ENCODE results near the gene THRA. TPM values are rescaled to one million over a fixed set of nuclear protein-coding genes. Genes with fewer than 3 reads are reported as not detected.
A peak's percentile ranks its signal among the peaks of the same experiment; 100 is the strongest.

The THRA gene
- total and polyA plus RNA-seq, 2 of the 8 experiments (the other 6 are each of a cell fraction or from before 2014, with no cell fraction given): 6.4 to 10.2 TPM

GRCh38 chr17:40087903-40088718 lies 25.3 kb downstream of the THRA start:
- no peak overlapping the region for H2BK120ac ChIP-seq (replicated peaks; ENCODE audit: low read depth, low read length)
- H2AK5ac ChIP-seq (ENCODE audit: low read depth, low read length): no peak overlapping the region
- ChIA-PET POLR2A (ENCODE audit: partially characterized antibody) (interaction anchor here (0.6 to 20.8 kb wide), 8 partner anchors 12 to 1600 kb away, joined by 3 to 399 read pairs (median 4); partner anchors contain the start of genes EIF1, MSL1 and NR1D1), CTCF (ENCODE audit: partially characterized antibody) (interaction anchor here (1.1 to 8.5 kb wide), 10 partner anchors 9 to 66 kb away, joined by 3 to 85 read pairs (median 4); no protein-coding TSS in a partner anchor)
- WGBS, 2 experiments (ENCODE audit: extremely low coverage in 1 of 2, insufficient coverage in 1 of 2, insufficient read length in 1 of 2, insufficient replicate concordance in 2 of 2, low coverage in 1 of 2, low lambda C conversion rate in 2 of 2, missing lambda C conversion rate in 1 of 2): 91% methylated on average over 28 of the region's 28 CpGs; no CpG with 5 or more reads in 1 of the 2 experiments
- H3K9ac ChIP-seq (replicated peaks in 1 of 4; ENCODE audit: extremely low read depth in 1 of 4, low read depth in 3 of 4, low read length in 3 of 4): no peak overlapping the region
- H4K20me1 ChIP-seq (replicated peaks in 1 of 2; ENCODE audit: control insufficient read depth in 1 of 2, insufficient read depth in 2 of 2, low read length in 2 of 2): peaks cover 0 to 7% of the 10 kb centered on the region in 2 experiments
- no peaks in the 10 kb centered on the region for H3K79me1 ChIP-seq (ENCODE audit: low read depth, low read length)
- H3K9me3 ChIP-seq (ENCODE audit: insufficient read depth in 2 of 2, low read depth in 1 of 2, low read length in 1 of 2): no peaks in the 10 kb centered on the region
- peaks cover 5% of the 10 kb centered on the region; the same call in 1 of the 2 replicates for H3K23me2 ChIP-seq (ENCODE audit: low read depth, low read length)
- no peak overlapping the region for H3K4me3 ChIP-seq (ENCODE audit: extremely low read depth in 1 of 4, insufficient read depth in 2 of 4, low read depth in 3 of 4, low read length in 4 of 4)
- H3K79me2 ChIP-seq (ENCODE audit: control insufficient read depth in 1 of 2, insufficient read depth in 2 of 2, low read length in 2 of 2): no peaks in the 10 kb centered on the region
- no peak overlapping the region for H3K4me2 ChIP-seq (ENCODE audit: insufficient read depth in 1 of 2, low read depth in 2 of 2, low read length in 2 of 2)
- DNase-seq (ENCODE audit: low read depth in 1 of 2, low spot score in 2 of 2): no peak
- no peak overlapping the region for H3K23ac ChIP-seq (ENCODE audit: insufficient read length)
- no peak overlapping the region; the same call in 1 of the 2 replicates for H2BK5ac ChIP-seq (ENCODE audit: low read depth, low read length)
- H3K27ac ChIP-seq (ENCODE audit: low read depth, low read length): no peak overlapping the region
- FAIRE-seq: no peak
- peaks cover 2 to 11% (median 10%) of the 10 kb centered on the region in 4 experiments; a peak in 5 of 8 replicates for H3K36me3 ChIP-seq (ENCODE audit: control insufficient read depth in 2 of 4, insufficient read depth in 4 of 4, low read length in 3 of 4)
- no peak overlapping the region for H2BK20ac ChIP-seq (ENCODE audit: low read length)
- no peaks in the 10 kb centered on the region for H3K27me3 ChIP-seq (replicated peaks in 1 of 4; ENCODE audit: control insufficient read depth in 3 of 4, extremely low read depth in 1 of 4, insufficient read depth in 3 of 4, low read length in 3 of 4)
- no peak overlapping the region for H3K56ac ChIP-seq (replicated peaks; ENCODE audit: insufficient read length, low read depth, low read length)
- no peak overlapping the region for H2BK15ac ChIP-seq (ENCODE audit: low read length)
- peaks cover 0 to 27% (median 4%) of the 10 kb centered on the region in 4 experiments; a peak in 6 of 7 replicates for H3K4me1 ChIP-seq (replicated peaks in 1 of 4; ENCODE audit: control insufficient read depth in 3 of 4, insufficient read depth in 4 of 4, low read length in 3 of 4)
- no peak overlapping the region for H4K91ac ChIP-seq (replicated peaks; ENCODE audit: insufficient read length, low read length)
- no peak overlapping the region for H2AFZ ChIP-seq (ENCODE audit: low read length)
- H4K8ac ChIP-seq (ENCODE audit: extremely low read depth, insufficient read depth, low read length): no peak overlapping the region
- no peak overlapping the region for H2BK12ac ChIP-seq (ENCODE audit: low read depth, low read length)
- TF ChIP-seq BACH1 (IDR thresholded peaks at IDR 0.05; ENCODE audit: low read length) (no peak), ATF3 (IDR thresholded peaks at IDR 0.05; ENCODE audit: insufficient read depth, low read depth, low read length) (no peak), YY1 (IDR thresholded peaks at IDR 0.05; ENCODE audit: low read depth, low read length) (peak; percentile 90), RAD21 (IDR thresholded peaks at IDR 0.05 in 1 of 2, conservative IDR thresholded peaks at IDR 0.05 in 1 of 2; ENCODE audit: low read depth in 2 of 2, low read length in 2 of 2) (no peak), GTF2F1 (IDR thresholded peaks at IDR 0.05; ENCODE audit: borderline replicate concordance, low read depth, low read length) (no peak), SIX5 (IDR thresholded peaks at IDR 0.05; ENCODE audit: low read depth, low read length) (no peak), EGR1 (IDR thresholded peaks at IDR 0.05; ENCODE audit: borderline replicate concordance, low read depth, low read length) (no peak)
- H3K18ac ChIP-seq (ENCODE audit: extremely low read depth, low read length): no peak overlapping the region
- no peak overlapping the region for H3K4ac ChIP-seq (replicated peaks; ENCODE audit: insufficient read length, low read depth, low read length)
- no peak overlapping the region for H4K5ac ChIP-seq (ENCODE audit: insufficient read length, low read depth, low read length)
- H3K14ac ChIP-seq (ENCODE audit: insufficient read length): no peak overlapping the region

All from H1 (cell line).